GM23338 (cell line): ENCODE results near the gene TOM1L2. TPM values are rescaled to one million over a fixed set of nuclear protein-coding genes. Genes with fewer than 3 reads are reported as not detected.

Experiments used
- ATAC-seq: fragments of 200-7000 bp; cut with Tn5 transposase; 3 replicates; pipeline ENCODE4 v1.9.1; 2020
- DNase-seq: peaks from one replicate; pipeline ENCODE4 v3.0.0-alpha.2; 2015; ENCODE audit warnings: low spot score
- H2AFZ ChIP-seq: fragments of 200-600 bp; sonication (generic); 2 replicates; pipeline ENCODE4 v1.8.0; 2016; ENCODE audit warnings: antibody characterized with exemption, mild to moderate bottlenecking, moderate library complexity
- H3F3A ChIP-seq: fragments of 200-600 bp; sonication (generic); replicated peaks from 2 replicates; pipeline ENCODE4 v1.8.0; 2017; ENCODE audit warnings: antibody characterized with exemption, mixed run types, low read depth
- H3K27ac ChIP-seq: fragments of 200-600 bp; sonication (generic); 2 replicates; pipeline ENCODE4 v1.6.1; 2016; ENCODE audit warnings: low read depth
- H3K27me3 ChIP-seq: fragments of 200-600 bp; sonication (generic); 2 replicates; pipeline ENCODE4 v1.8.0; 2016; ENCODE audit warnings: mild to moderate bottlenecking, mixed run types, moderate library complexity; ENCODE audit not compliant: insufficient read depth
- H3K36me3 ChIP-seq: fragments of 200-600 bp; sonication (generic); 2 replicates; pipeline ENCODE4 v1.8.0; 2016; ENCODE audit warnings: mild to moderate bottlenecking; ENCODE audit not compliant: insufficient read depth
- H3K4me1 ChIP-seq: fragments of 200-600 bp; sonication (generic); 2 replicates; pipeline ENCODE4 v1.8.0; 2016; ENCODE audit warnings: mild to moderate bottlenecking, moderate library complexity; ENCODE audit not compliant: insufficient read depth
- H3K4me2 ChIP-seq: fragments of 200-600 bp; sonication (generic); 2 replicates; pipeline ENCODE4 v1.7.1; 2017; ENCODE audit warnings: mixed run types
- H3K4me3 ChIP-seq: fragments of 200-600 bp; sonication (generic); 2 replicates; pipeline ENCODE4 v1.6.1; 2016; ENCODE audit warnings: mixed run types
- H3K79me2 ChIP-seq: fragments of 200-600 bp; sonication (generic); replicated peaks from 2 replicates; pipeline ENCODE4 v1.8.0; 2017; ENCODE audit warnings: mild to moderate bottlenecking; ENCODE audit not compliant: insufficient read depth
- H3K9me2 ChIP-seq: fragments of 200-600 bp; sonication (generic); 2 replicates; pipeline ENCODE4 v1.8.0; 2017; ENCODE audit not compliant: insufficient read depth
- H4K20me1 ChIP-seq: fragments of 200-600 bp; sonication (generic); replicated peaks from 2 replicates; pipeline ENCODE4 v1.8.0; 2017; ENCODE audit warnings: mild to moderate bottlenecking; ENCODE audit not compliant: insufficient read depth
- H3K27ac Mint-ChIP-seq: 2 replicates; pipeline ENCODE4 v1.8.0; 2020; ENCODE audit warnings: inconsistent platforms, mild to moderate bottlenecking, moderate library complexity, mixed read lengths
- H3K27me3 Mint-ChIP-seq: 3 replicates; pipeline ENCODE4 v1.8.0; 2022; ENCODE audit warnings: low read depth, mild to moderate bottlenecking, moderate library complexity, mixed read lengths, inconsistent platforms; ENCODE audit not compliant: insufficient read depth, poor library complexity
- H3K36me3 Mint-ChIP-seq: 3 replicates; pipeline ENCODE4 v1.8.0; 2021; ENCODE audit warnings: low read depth, mild to moderate bottlenecking, inconsistent platforms, moderate library complexity, mixed read lengths
- H3K4me1 Mint-ChIP-seq: 3 replicates; pipeline ENCODE4 v1.8.0; 2020; ENCODE audit warnings: mild to moderate bottlenecking, inconsistent platforms, mixed read lengths
- H3K4me3 Mint-ChIP-seq: 3 replicates; pipeline ENCODE4 v1.8.0; 2021; ENCODE audit warnings: moderate library complexity, mild to moderate bottlenecking, inconsistent platforms, mixed read lengths
- H3K9me3 Mint-ChIP-seq: 3 replicates; pipeline ENCODE4 v1.8.0; 2020; ENCODE audit warnings: moderate library complexity, mild to moderate bottlenecking, inconsistent platforms, mixed read lengths
- EZH2 ChIP-seq: fragments of 200-600 bp; sonication (generic); IDR thresholded peaks from one replicate; pipeline ENCODE4 v1.8.0; 2017; ENCODE audit warnings: antibody characterized with exemption, mild to moderate bottlenecking, low read depth; ENCODE audit not compliant: unreplicated experiment
- EZH2phosphoT487 ChIP-seq: fragments of 200-600 bp; sonication (generic); IDR thresholded peaks from one replicate; pipeline ENCODE4 v1.8.1; 2018; ENCODE audit warnings: antibody characterized with exemption; ENCODE audit not compliant: unreplicated experiment
- JUNB ChIP-seq: IDR thresholded peaks from one replicate; pipeline ENCODE4 v1.6.1; 2016; ENCODE audit warnings: antibody characterized with exemption; ENCODE audit not compliant: unreplicated experiment
- NANOG ChIP-seq: IDR thresholded peaks from 2 replicates; pipeline ENCODE4 v1.6.1; 2016; ENCODE audit warnings: antibody characterized with exemption, borderline replicate concordance
- ZNF114 ChIP-seq: fragments of 250-450 bp; sonication (Bioruptor Pico); IDR thresholded peaks from 2 replicates; pipeline ENCODE4 v1.5.0; 2020; ENCODE audit warnings: mild to moderate bottlenecking, moderate library complexity
- ZNF331 ChIP-seq: fragments of 250-450 bp; sonication (Bioruptor Pico); IDR thresholded peaks from 2 replicates; pipeline ENCODE4 v1.5.0; 2020; ENCODE audit warnings: low read depth, mild to moderate bottlenecking, moderate library complexity
- ZNF462 ChIP-seq: fragments of 250-450 bp; sonication (Bioruptor Pico); IDR thresholded peaks from 2 replicates; pipeline ENCODE4 v1.5.0; 2020; ENCODE audit warnings: mild to moderate bottlenecking, moderate library complexity
- polyA plus RNA-seq: library from polyadenylated mRNA; unstranded; fragments of >200 nt; fragmentation: Nextera tagmentation; extraction: Ambion mirVana; gene quantifications from 2 replicates; pipeline ENCODE4 v1.2.1, GENCODE V29; 2016
- total RNA-seq: library from RNA; depleted of rRNA; stranded (reverse); fragments of >200 nt; shearing (Covaris generic); gene quantifications from 2 replicates; pipeline ENCODE4 v1.2.3, GENCODE V29; 2014
- TF ChIP-seq, protein P1 (sequence below): IDR thresholded peaks from one replicate; pipeline ENCODE4 v1.6.1; 2018; ENCODE audit warnings: antibody characterized with exemption; ENCODE audit not compliant: unreplicated experiment
- TF ChIP-seq, protein P2 (sequence below): IDR thresholded peaks from 2 replicates; pipeline ENCODE4 v1.6.1; 2016; ENCODE audit warnings: antibody characterized with exemption

TOM1L2 gene
- total and polyA plus RNA-seq, 2 experiments from 2014 or later, result 3.3 TPM

- TF ChIP-seq, protein P1, sequence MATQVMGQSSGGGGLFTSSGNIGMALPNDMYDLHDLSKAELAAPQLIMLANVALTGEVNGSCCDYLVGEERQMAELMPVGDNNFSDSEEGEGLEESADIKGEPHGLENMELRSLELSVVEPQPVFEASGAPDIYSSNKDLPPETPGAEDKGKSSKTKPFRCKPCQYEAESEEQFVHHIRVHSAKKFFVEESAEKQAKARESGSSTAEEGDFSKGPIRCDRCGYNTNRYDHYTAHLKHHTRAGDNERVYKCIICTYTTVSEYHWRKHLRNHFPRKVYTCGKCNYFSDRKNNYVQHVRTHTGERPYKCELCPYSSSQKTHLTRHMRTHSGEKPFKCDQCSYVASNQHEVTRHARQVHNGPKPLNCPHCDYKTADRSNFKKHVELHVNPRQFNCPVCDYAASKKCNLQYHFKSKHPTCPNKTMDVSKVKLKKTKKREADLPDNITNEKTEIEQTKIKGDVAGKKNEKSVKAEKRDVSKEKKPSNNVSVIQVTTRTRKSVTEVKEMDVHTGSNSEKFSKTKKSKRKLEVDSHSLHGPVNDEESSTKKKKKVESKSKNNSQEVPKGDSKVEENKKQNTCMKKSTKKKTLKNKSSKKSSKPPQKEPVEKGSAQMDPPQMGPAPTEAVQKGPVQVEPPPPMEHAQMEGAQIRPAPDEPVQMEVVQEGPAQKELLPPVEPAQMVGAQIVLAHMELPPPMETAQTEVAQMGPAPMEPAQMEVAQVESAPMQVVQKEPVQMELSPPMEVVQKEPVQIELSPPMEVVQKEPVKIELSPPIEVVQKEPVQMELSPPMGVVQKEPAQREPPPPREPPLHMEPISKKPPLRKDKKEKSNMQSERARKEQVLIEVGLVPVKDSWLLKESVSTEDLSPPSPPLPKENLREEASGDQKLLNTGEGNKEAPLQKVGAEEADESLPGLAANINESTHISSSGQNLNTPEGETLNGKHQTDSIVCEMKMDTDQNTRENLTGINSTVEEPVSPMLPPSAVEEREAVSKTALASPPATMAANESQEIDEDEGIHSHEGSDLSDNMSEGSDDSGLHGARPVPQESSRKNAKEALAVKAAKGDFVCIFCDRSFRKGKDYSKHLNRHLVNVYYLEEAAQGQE, result no peak
- TF ChIP-seq EZH2phosphoT487 (no peak), EZH2 (no peak), JUNB (no peak)
These were observed 19.5 kb downstream of the TOM1L2 start (continued) for GRCh38 chr17:17952691-17953090.

DNA sequence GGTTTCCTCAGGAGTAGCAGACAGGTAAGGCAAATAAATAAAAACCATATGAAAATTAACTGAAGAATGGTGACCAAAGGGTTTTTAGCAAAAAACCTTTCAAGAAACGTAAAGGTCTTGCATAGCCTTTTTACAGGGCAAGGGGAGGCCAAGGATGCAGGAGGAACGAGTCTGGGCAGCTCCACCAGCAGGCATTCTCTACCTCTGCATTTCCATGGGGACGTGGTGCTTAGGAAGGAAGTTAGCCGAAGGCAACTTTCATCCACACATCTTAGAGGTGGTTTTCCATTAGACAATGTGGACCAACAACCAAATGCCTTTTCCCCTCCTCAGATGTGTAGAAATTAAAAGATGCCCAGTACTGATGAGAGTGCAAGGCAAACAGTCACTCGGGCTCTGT lies 20.7 kb downstream of the TOM1L2 start:
- Histone ChIP-seq H3K27ac (no peak overlapping the region), H3F3A (no peaks in the 10 kb centered on the region), H4K20me1 (no peaks in the 10 kb centered on the region), H3K79me2 (no peaks in the 10 kb centered on the region), H3K36me3 (no peaks in the 10 kb centered on the region), H3K27me3 (no peaks in the 10 kb centered on the region), H3K4me3 (no peak overlapping the region), H3K4me1 (peaks cover 11% of the 10 kb centered on the region; the same call in 1 of the 2 replicates), H2AFZ (no peak overlapping the region; the same call in 1 of the 2 replicates), H3K4me2 (no peak overlapping the region), H3K9me2 (no peaks in the 10 kb centered on the region)
- no peaks in the 10 kb centered on the region for H3K9me3 Mint-ChIP-seq
- no peaks in the 10 kb centered on the region; the same call in 2 of the 3 replicates for H3K36me3 Mint-ChIP-seq
- H3K27ac Mint-ChIP-seq, result peak overlapping the region; percentile 21; the same call in 1 of the 2 replicates
- no peak for DNase-seq
- H3K4me3 Mint-ChIP-seq, result no peak overlapping the region
- ATAC-seq, result peak; percentile 30; the same call in 1 of the 3 replicates
- TF ChIP-seq NANOG (no peak), ZNF331 (no peak), JUNB (no peak), ZNF114 (CRISPR knock-in tag) (no peak), EZH2 (no peak)
- H3K4me1 Mint-ChIP-seq, result peaks cover 15% of the 10 kb centered on the region
- H3K27me3 Mint-ChIP-seq, result peaks cover 4% of the 10 kb centered on the region

GRCh38 chr17:17950806-17951205 lies 21.4 kb downstream of the TOM1L2 start:
- peaks cover 15% of the 10 kb centered on the region for H3K4me1 Mint-ChIP-seq
- H3K4me3 Mint-ChIP-seq, result no peak overlapping the region
- Histone ChIP-seq H3K36me3 (no peaks in the 10 kb centered on the region), H3K79me2 (no peaks in the 10 kb centered on the region), H3K27ac (no peak overlapping the region), H3K4me3 (no peak overlapping the region), H3K4me2 (no peak overlapping the region), H3K27me3 (no peaks in the 10 kb centered on the region), H3F3A (no peaks in the 10 kb centered on the region), H2AFZ (peak overlapping the region; percentile 15; the same call in 1 of the 2 replicates), H3K4me1 (peaks cover 11% of the 10 kb centered on the region; the same call in 1 of the 2 replicates), H4K20me1 (no peaks in the 10 kb centered on the region), H3K9me2 (no peaks in the 10 kb centered on the region)
- no peaks in the 10 kb centered on the region for H3K9me3 Mint-ChIP-seq
- H3K27ac Mint-ChIP-seq, result peak overlapping the region; percentile 77; the same call in 1 of the 2 replicates
- no peaks in the 10 kb centered on the region; the same call in 2 of the 3 replicates for H3K36me3 Mint-ChIP-seq
- ATAC-seq, result peak; percentile 95
- peak; percentile 64 for DNase-seq
- H3K27me3 Mint-ChIP-seq, result peaks cover 4% of the 10 kb centered on the region
- TF ChIP-seq EZH2 (no peak), ZNF462 (CRISPR knock-in tag) (no peak)
- TF ChIP-seq, protein P2, sequence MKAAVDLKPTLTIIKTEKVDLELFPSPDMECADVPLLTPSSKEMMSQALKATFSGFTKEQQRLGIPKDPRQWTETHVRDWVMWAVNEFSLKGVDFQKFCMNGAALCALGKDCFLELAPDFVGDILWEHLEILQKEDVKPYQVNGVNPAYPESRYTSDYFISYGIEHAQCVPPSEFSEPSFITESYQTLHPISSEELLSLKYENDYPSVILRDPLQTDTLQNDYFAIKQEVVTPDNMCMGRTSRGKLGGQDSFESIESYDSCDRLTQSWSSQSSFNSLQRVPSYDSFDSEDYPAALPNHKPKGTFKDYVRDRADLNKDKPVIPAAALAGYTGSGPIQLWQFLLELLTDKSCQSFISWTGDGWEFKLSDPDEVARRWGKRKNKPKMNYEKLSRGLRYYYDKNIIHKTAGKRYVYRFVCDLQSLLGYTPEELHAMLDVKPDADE, result no peak
